Measurements from ENCODE around the gene MRPS23.

DNA sequence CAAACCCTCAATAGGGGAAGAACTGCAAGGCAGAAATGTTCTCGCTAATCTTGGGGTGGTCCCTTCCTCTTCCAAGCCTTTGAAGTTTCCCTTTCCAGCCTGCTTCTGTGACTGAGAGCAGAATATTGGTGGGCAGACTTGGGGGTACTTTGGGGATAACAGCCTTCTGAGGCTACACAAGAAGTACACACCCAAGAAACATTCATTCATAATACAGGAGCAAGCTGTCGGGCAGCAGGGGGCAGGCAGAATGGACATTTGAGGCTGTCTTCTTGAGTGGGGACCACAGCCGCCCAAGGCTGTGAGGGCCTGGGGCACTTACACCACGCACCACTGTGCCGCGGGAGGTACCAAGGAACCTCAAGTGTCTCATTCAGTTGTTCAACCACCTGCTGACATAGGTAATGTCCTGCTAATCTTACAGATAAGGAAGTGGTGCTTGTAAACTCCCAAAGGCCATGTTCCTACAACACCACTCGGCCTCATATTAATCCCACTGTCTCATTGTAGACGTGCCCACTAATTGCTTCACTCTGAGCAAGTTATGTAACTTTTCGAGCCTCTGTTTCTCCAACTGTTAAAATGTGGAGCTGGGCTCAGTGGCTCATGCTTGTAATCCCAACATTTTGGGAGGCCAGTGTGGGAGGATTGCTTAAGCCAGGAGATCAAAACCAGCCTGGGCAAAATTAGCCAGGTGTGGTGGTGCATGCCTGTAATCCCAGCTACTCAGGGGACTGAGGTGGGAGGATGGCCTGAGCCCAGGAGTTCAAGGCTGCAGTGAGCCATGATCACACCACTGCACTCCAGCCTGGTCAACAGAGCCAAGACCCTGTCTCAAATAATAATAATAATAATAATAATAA lies 2.5 kb upstream of the MRPS23 start:
- TF ChIP-seq MYC (IDR thresholded peaks at IDR 0.05; ENCODE audit: low read depth, low read length) = no peak
- TF ChIP-seq POLR2A (IDR thresholded peaks at IDR 0.05; ENCODE audit: extremely low read depth, insufficient read length) = no peak
- TF ChIP-seq, protein P1, sequence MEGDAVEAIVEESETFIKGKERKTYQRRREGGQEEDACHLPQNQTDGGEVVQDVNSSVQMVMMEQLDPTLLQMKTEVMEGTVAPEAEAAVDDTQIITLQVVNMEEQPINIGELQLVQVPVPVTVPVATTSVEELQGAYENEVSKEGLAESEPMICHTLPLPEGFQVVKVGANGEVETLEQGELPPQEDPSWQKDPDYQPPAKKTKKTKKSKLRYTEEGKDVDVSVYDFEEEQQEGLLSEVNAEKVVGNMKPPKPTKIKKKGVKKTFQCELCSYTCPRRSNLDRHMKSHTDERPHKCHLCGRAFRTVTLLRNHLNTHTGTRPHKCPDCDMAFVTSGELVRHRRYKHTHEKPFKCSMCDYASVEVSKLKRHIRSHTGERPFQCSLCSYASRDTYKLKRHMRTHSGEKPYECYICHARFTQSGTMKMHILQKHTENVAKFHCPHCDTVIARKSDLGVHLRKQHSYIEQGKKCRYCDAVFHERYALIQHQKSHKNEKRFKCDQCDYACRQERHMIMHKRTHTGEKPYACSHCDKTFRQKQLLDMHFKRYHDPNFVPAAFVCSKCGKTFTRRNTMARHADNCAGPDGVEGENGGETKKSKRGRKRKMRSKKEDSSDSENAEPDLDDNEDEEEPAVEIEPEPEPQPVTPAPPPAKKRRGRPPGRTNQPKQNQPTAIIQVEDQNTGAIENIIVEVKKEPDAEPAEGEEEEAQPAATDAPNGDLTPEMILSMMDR (IDR thresholded peaks at IDR 0.05; ENCODE audit: low read depth, low read length) = no peak
- no peak for TF ChIP-seq MAX (IDR thresholded peaks at IDR 0.05; ENCODE audit: low read depth, low read length)

Measured in NB4 (cell line).